Upper lobe of left lung (tissue), 6 donors: ENCODE data around the gene SKIL. TPM values are rescaled to one million over a fixed set of nuclear protein-coding genes. Genes with fewer than 3 reads are reported as not detected.
"Not testable (repeated sequence)": the region's sequence is repeated elsewhere in the genome, so short reads cannot be mapped to it uniquely, and the experiment has no call there.

Source experiments
- ATAC-seq, 2 donors: fragments of 200-7000 bp; cut with Tn5 transposase; one replicate each; pipeline ENCODE4 v1.9.1; 2022; ENCODE audit warnings: mild to moderate bottlenecking in 2 of 2, moderate library complexity in 2 of 2; ENCODE audit not compliant: low FRiP score in 2 of 2
- DNase-seq, 2 donors: peaks; one replicate each; pipeline ENCODE4 v3.0.0-alpha.2; 2019 to 2020
- H3K27ac ChIP-seq, 4 donors: fragments of 200-600 bp; sonication (generic); one replicate each; pipeline ENCODE4 v1.5.1; 2016 to 2019
- H3K27me3 ChIP-seq, 4 donors: fragments of 200-600 bp; sonication (generic); one replicate each; pipeline ENCODE4 v1.5.1; 2017 to 2019
- H3K36me3 ChIP-seq, 4 donors: fragments of 200-600 bp; sonication (generic); one replicate each; pipeline ENCODE4 v1.5.1; 2016 to 2019
- H3K4me1 ChIP-seq, 4 donors: fragments of 200-600 bp; sonication (generic); one replicate each; pipeline ENCODE4 v1.5.1; 2018 to 2019
- H3K4me3 ChIP-seq, 4 donors: fragments of 200-600 bp; sonication (generic); one replicate each; pipeline ENCODE4 v1.5.1; 2017 to 2019; ENCODE audit warnings: mild to moderate bottlenecking in 2 of 4, moderate library complexity in 1 of 4
- H3K9me3 ChIP-seq, 4 donors: fragments of 200-600 bp; sonication (generic); one replicate each; pipeline ENCODE4 v1.5.1; 2018 to 2019
- CTCF ChIP-seq, 6 experiments: fragments of 450-650 bp in 4 of 6; fragments of 200-600 bp in 2 of 6; sonication (generic) in 2 of 6; IDR thresholded peaks; one replicate each; pipeline ENCODE4 v1.5.1; 2016 to 2019; ENCODE audit warnings: antibody characterized with exemption in 6 of 6
- EP300 ChIP-seq, 4 donors: sonication (generic); formaldehyde crosslinking; IDR thresholded peaks; one replicate each; pipeline ENCODE4 v1.5.1; 2017; ENCODE audit warnings: antibody characterized with exemption in 4 of 4, control low read depth in 2 of 4
- POLR2A ChIP-seq, 4 donors: fragments of 450-650 bp; IDR thresholded peaks; one replicate each; pipeline ENCODE4 v1.5.1; 2016 to 2017; ENCODE audit warnings: antibody characterized with exemption in 4 of 4, mild to moderate bottlenecking in 2 of 4
- POLR2AphosphoS5 ChIP-seq, 2 donors: sonication (generic); formaldehyde crosslinking; IDR thresholded peaks; one replicate each; pipeline ENCODE4 v1.5.1; 2017; ENCODE audit warnings: antibody characterized with exemption in 2 of 2
- WGBS, 2 donors: methylation state at CpG; one replicate each; pipeline ENCODE4 v1.1.5; 2017 to 2018; 5-methylcytosine and 5-hydroxymethylcytosine counted together
- total RNA-seq, 6 donors: library from RNA; depleted of rRNA in 4 of 6; stranded (reverse); fragments of >200 nt in 4 of 6; gene quantifications; one replicate each; pipeline versions ENCODE4 v1.1.0 to v1.2.1, GENCODE V29; 2016 to 2021
- donor health status: DM: no; HTN: no; CAD: no; lungs with moderate emphysema.
- donor health status: DM: no; HTN: yes; CAD: no; lungs with severe emphysema.

SKIL gene
- total RNA-seq, 6 donors from 2014 or later: 26.2 to 80.8 (median 69.3) TPM

- no peaks in the 10 kb centered on the region for H3K4me1 ChIP-seq
- WGBS, 2 donors: 81 to 87% methylated on average over 11 of the region's 11 CpGs
- TF ChIP-seq POLR2A (IDR thresholded peaks at IDR 0.05): no peak
- TF ChIP-seq CTCF (IDR thresholded peaks at IDR 0.05): no peak
- no peak for TF ChIP-seq POLR2AphosphoS5 (IDR thresholded peaks at IDR 0.05)
- TF ChIP-seq EP300 (IDR thresholded peaks at IDR 0.05): no peak
- H3K4me3 ChIP-seq: no peak overlapping the region
- peak in 1 of 2 donors; percentile 55 for DNase-seq
- no peaks in the 10 kb centered on the region for H3K27me3 ChIP-seq
- H3K27ac ChIP-seq: no peak overlapping the region
- H3K9me3 ChIP-seq: no peaks in the 10 kb centered on the region
- no peak for ATAC-seq
- no peaks in the 10 kb centered on the region for H3K36me3 ChIP-seq
These were observed 36.0 kb upstream of the SKIL start for GRCh38 chr3:170321321-170322034.

DNA sequence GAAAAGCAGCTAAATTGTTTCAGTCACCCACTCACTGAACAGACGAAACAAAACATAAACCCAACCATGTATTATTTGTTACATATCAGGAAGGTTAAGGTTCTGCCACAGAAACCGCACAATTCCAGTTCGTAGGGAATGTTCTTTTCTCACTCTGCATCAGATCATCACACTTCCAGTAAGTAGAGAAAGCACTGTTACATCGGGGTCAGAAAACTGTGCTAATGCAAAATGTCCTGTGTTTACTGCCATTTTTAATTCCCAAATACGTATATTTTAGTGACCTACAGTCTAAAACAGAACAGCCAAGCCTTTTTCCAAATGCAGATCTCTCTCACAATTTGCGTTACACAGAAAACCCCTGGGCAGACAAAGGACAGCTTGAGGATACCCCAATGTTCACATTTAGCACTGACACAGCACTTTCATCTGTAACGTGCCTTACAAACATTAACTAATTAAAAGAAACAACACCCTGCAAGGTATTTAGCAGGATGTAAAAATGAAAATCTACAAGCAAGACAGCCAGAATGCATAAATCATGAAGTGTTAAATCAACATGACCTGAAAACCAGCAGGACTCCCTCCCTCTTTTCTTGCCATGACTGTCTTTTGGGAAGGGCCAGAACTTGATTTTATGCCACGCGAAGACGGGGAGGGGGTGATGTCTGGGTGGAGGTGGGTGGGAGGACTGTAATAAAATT is 34.8 kb upstream of the SKIL start:
- Histone ChIP-seq H3K27me3 (no peaks in the 10 kb centered on the region), H3K9me3 (no peaks in the 10 kb centered on the region), H3K4me3 (no peak overlapping the region), H3K36me3 (no peaks in the 10 kb centered on the region), H3K4me1 (no peaks in the 10 kb centered on the region), H3K27ac (no peak overlapping the region)
- 71 to 80% methylated on average over 10 of the region's 10 CpGs for WGBS, 2 donors
- ATAC-seq: no peak
- no peak for TF ChIP-seq POLR2A (IDR thresholded peaks at IDR 0.05)
- no peak for TF ChIP-seq POLR2AphosphoS5 (IDR thresholded peaks at IDR 0.05)
- TF ChIP-seq CTCF (IDR thresholded peaks at IDR 0.05): no peak
- no peak for TF ChIP-seq EP300 (IDR thresholded peaks at IDR 0.05)
- no peak for DNase-seq

GRCh38 chr3:170323331-170323730 is 34.2 kb upstream of the SKIL start:
- H3K27me3 ChIP-seq: no peaks in the 10 kb centered on the region
- no peak overlapping the region for H3K4me3 ChIP-seq
- H3K9me3 ChIP-seq: no peaks in the 10 kb centered on the region
- no peak overlapping the region for H3K27ac ChIP-seq
- no peak for DNase-seq
- ATAC-seq: no peak
- H3K36me3 ChIP-seq: no peaks in the 10 kb centered on the region
- TF ChIP-seq EP300 (IDR thresholded peaks at IDR 0.05) (no peak), POLR2AphosphoS5 (IDR thresholded peaks at IDR 0.05) (no peak)
- no peaks in the 10 kb centered on the region for H3K4me1 ChIP-seq
- 91 to 96% methylated on average over 6 of the region's 6 CpGs for WGBS, 2 donors

DNA sequence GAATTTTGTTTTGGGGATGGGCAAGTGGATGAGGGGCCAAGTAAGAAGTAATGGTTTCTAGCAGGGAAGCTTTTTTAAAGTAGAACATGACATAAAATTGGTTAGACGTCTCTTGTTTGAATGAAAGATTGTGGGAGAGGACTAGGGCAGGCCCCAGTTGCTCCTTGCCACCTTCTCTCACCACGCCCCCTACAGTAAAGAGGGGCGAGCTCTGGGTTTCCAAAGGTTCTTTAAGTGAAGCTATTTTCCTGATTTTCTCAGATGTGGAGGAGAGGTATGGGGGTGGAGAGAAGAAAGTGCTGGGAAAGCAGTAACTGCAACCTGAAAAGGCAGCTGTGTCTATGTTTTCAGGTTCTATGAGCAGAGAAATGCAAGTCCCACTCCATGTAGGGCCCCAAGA is 32.6 kb upstream of the SKIL start:
- H3K27ac ChIP-seq: no peak overlapping the region
- H3K27me3 ChIP-seq: no peaks in the 10 kb centered on the region
- ATAC-seq (peak in 1 of 2 donors; percentile 37), DNase-seq (no peak)
- no peaks in the 10 kb centered on the region for H3K4me1 ChIP-seq
- no peaks in the 10 kb centered on the region for H3K9me3 ChIP-seq
- 90 to 94% methylated on average over 3 of the region's 3 CpGs for WGBS, 2 donors
- no peaks in the 10 kb centered on the region for H3K36me3 ChIP-seq
- TF ChIP-seq CTCF (IDR thresholded peaks at IDR 0.05) (no peak), POLR2A (IDR thresholded peaks at IDR 0.05) (no peak), POLR2AphosphoS5 (IDR thresholded peaks at IDR 0.05) (no peak), EP300 (IDR thresholded peaks at IDR 0.05) (no peak)
- H3K4me3 ChIP-seq: no peak overlapping the region

DNA sequence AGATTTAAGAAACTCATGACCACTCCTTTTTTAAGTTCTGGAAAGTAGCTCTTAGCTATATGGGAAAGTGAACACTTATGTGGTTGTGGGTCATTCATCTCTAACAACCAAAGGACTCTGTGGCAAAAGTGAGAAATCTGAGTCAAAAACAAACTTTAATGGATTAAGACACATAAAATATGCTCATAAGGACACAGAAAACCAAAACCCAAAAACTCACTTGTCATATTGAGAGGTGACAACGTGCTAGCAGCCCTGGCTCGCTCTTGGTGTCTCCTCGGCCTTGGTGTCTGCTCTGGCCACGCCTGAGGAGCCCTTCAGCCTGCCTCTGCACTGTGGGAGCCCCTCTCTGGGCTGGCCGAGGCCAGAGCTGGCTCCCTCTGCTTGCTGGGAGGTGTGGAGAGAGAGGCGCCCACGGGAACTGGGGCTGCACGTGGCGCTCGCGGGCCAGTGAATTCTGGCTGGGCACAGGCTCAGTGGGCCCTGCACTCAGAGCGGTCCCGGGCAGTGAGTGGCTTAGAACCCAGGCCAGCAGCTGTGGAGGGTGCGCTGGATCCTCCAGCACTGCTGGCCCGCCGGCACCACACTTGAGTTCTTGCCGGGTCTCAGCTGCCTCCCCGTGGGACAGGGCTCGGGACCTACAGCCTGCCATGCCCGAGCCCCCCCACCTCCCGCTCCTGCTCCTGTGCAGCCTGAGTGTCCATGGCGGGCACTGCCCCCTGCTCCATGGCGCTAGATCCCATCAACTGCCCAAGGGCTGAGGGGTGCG is 30.3 kb upstream of the SKIL start:
- DNase-seq (peak in 1 of 2 donors; percentile 58), ATAC-seq (peak in 1 of 2 donors; percentile 45)
- 93 to 98% methylated on average over 4 to 19 of the region's 24 CpGs for WGBS, 2 donors
- Histone ChIP-seq H3K4me3 (no peak overlapping the region), H3K36me3 (no peaks in the 10 kb centered on the region), H3K9me3 (no peaks in the 10 kb centered on the region), H3K4me1 (peaks cover 0 to 5% (median 1%) of the 10 kb centered on the region in 4 donors), H3K27me3 (no peaks in the 10 kb centered on the region), H3K27ac (no peak overlapping the region)
- TF ChIP-seq POLR2AphosphoS5 (IDR thresholded peaks at IDR 0.05): no peak
- no peak for TF ChIP-seq POLR2A (IDR thresholded peaks at IDR 0.05)

- not testable (repeated sequence) for H3K4me3 ChIP-seq, H3K27me3 ChIP-seq, H3K9me3 ChIP-seq, H3K27ac ChIP-seq, DNase-seq, H3K36me3 ChIP-seq, H3K4me1 ChIP-seq, ATAC-seq
- 89 to 91% methylated on average over 6 to 7 of the region's 7 CpGs for WGBS, 2 donors
These were observed 29.5 kb upstream of the SKIL start for GRCh38 chr3:170327868-170328548.
